LNCAP (cell line): Measurements from ENCODE around the gene PEMT.

Experiments used
- TF ChIP-seq, protein P1 (sequence below): fragments of 450-650 bp; IDR thresholded peaks from 2 replicates; pipeline ENCODE4 v1.5.1; 2017; ENCODE audit warnings: mild to moderate bottlenecking

The PEMT gene

GRCh38 chr17:17580662-17581470, 10.6 kb downstream of the PEMT start:
- TF ChIP-seq, protein P1, sequence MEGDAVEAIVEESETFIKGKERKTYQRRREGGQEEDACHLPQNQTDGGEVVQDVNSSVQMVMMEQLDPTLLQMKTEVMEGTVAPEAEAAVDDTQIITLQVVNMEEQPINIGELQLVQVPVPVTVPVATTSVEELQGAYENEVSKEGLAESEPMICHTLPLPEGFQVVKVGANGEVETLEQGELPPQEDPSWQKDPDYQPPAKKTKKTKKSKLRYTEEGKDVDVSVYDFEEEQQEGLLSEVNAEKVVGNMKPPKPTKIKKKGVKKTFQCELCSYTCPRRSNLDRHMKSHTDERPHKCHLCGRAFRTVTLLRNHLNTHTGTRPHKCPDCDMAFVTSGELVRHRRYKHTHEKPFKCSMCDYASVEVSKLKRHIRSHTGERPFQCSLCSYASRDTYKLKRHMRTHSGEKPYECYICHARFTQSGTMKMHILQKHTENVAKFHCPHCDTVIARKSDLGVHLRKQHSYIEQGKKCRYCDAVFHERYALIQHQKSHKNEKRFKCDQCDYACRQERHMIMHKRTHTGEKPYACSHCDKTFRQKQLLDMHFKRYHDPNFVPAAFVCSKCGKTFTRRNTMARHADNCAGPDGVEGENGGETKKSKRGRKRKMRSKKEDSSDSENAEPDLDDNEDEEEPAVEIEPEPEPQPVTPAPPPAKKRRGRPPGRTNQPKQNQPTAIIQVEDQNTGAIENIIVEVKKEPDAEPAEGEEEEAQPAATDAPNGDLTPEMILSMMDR: no peak

DNA sequence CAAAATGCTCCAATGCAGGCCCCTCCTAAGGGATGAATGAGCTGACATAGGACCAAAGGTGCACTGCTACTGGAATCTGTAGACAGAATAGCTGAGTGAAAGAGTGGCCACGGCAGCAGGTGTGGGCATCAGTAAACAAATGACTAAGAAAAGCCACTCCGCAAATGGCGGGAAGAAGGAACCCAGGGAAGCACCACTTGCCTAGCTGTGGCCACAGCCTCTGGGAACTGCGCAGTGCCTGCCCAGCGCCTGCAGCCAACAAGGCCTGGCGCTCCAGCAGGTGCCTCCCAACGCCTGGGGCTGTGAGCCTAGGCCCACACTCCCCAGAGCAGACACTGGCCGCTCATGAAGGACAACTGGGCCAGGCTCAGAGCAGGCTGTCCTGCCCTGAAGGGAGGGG, 11.8 kb downstream of the PEMT start:
- TF ChIP-seq, protein P1: no peak

GRCh38 chr17:17577373-17577772, 14.1 kb downstream of the PEMT start:
- TF ChIP-seq, protein P1: no peak

- TF ChIP-seq, protein P1: no peak
Observed at GRCh38 chr17:17576772-17577234, 14.7 kb downstream of the PEMT start.

DNA sequence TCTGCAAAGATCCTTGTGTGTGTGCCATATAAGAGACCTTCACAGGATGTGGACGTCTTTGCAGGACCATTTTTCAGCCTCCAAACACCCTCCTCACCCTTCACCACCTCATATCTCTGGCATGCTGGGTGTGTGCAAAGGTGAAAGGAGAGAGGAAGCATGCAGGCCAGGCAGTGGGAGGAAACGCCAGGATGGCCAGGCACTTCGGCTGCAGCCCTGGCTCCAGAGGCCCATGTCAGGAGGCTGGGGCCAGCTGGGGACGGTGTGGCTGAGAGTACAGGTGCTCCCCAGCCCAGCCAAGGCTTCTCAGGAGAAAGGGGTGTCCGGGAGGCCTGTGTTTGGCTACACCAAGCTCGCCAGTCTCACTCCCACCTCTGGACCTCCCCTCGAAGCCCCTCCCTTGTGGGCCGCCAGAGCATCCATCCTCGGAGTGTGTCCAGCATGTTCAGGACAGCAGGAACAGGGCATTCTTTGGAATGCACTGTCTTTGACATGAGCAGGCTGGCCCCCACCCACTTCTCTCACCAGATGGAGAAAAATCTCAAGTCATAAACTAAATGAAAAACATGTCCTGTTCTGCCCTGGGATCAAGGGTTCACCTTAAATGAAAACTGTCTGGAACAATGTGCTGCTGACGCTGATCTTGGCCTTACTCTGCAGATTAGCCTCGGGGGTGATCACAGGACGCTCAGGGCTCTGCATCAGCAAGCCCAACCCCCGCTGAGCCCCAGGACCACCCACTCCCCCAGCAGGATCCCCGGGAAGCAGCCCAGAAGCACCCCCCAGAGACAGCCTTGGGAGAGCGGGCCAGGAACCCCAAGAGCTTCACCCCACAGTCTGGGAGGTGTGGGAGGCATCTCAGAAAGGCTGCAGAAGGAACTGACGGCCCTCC, 15.9 kb downstream of the PEMT start:
- TF ChIP-seq, protein P1: no peak

- TF ChIP-seq, protein P1: no peak
Observed at GRCh38 chr17:17573912-17574311, 17.6 kb downstream of the PEMT start.

DNA sequence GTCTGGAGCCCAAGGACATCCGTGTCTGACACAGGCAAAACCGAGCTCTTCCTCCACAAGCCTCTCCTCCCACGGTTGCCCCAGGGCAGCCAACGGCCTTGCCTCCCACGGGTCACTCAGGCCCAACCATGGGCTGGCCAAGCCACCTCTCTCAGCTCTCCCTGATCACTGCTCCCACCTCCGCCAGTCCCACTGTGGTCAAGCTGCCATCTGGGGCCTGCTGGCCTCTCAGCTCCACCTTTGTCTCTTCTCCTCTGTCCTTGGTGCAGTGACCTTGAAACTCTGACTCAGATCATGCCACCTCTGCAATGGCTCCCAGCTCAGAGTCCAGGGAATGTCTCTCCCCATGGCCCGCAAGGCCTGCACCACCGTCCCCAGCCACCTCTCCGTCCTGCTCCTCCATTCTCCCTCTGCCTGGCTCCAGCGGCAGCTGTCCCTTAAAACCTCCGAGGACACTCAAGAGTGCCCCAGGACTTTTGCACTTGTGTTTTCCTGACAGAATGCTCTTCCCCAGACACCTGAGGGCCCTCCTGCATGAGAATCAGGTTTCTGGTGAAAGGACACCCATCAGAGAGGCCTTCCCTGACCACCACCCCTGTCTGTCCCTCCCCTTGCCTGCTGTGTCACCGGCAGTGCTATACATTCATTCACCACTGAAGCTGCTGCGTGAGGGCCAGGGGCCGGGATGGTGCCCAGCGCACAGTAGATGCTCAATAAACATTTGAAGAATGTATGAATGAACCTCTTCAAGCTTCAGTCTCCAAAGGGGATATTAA, 19.3 kb downstream of the PEMT start:
- TF ChIP-seq, protein P1: no peak
